OCI-LY3 (cell line): ENCODE measurements around the gene C12orf43.

Experiments
- CTCF ChIP-seq: fragments of 200-600, 300-600 bp; sonication (generic); IDR thresholded peaks from 2 replicates; pipeline ENCODE4 v1.5.1; 2014; ENCODE audit warnings: antibody characterized with exemption, low read length, low read depth
- EZH2phosphoT487 ChIP-seq: fragments of 200-600 bp; shearing (Covaris generic); IDR thresholded peaks from 2 replicates; pipeline ENCODE4 v1.6.1; 2018; ENCODE audit warnings: antibody characterized with exemption, mixed run types, low read depth

- no peak for TF ChIP-seq CTCF
- TF ChIP-seq EZH2phosphoT487, result no peak
Observed at GRCh38 chr12:120980800-120981368, 35.4 kb downstream of the C12orf43 start.
